C4-2B (cell line): ENCODE data around the gene SATB1.

Experiments
- H3K27ac ChIP-seq: fragments of 450-650 bp; 2 replicates; pipeline ENCODE4 v1.5.1; 2017
- CTCF ChIP-seq: fragments of 450-650 bp; conservative IDR thresholded peaks from 2 replicates; pipeline ENCODE4 v1.5.1; 2017; ENCODE audit warnings: mild to moderate bottlenecking
- ZFX ChIP-seq: fragments of 450-650 bp; IDR thresholded peaks from 2 replicates; pipeline ENCODE4 v1.6.1; 2017

Gene SATB1

GRCh38 chr3:18412684-18413083 lies 12.5 kb downstream of the SATB1 start:
- no peak overlapping the region for H3K27ac ChIP-seq
- TF ChIP-seq CTCF (no peak), ZFX (no peak)

- H3K27ac ChIP-seq = no peak overlapping the region
- TF ChIP-seq CTCF (no peak), ZFX (no peak)
These were observed 13.6 kb downstream of the SATB1 start for GRCh38 chr3:18411541-18411940.

GRCh38 chr3:18410205-18410604 lies 14.9 kb downstream of the SATB1 start:
- TF ChIP-seq CTCF (no peak), ZFX (no peak)
- H3K27ac ChIP-seq = no peak overlapping the region

- no peak overlapping the region for H3K27ac ChIP-seq
- no peak for TF ChIP-seq CTCF
- no peak for TF ChIP-seq ZFX
These were observed 15.9 kb downstream of the SATB1 start for GRCh38 chr3:18409266-18409665.

- TF ChIP-seq CTCF = no peak
- no peak for TF ChIP-seq ZFX
- no peak overlapping the region for H3K27ac ChIP-seq
These were observed 20.0 kb downstream of the SATB1 start for GRCh38 chr3:18405141-18405540.

- no peak for TF ChIP-seq ZFX
- TF ChIP-seq CTCF = no peak
- no peak overlapping the region for H3K27ac ChIP-seq
These were observed 22.1 kb downstream of the SATB1 start for GRCh38 chr3:18403061-18403460.

- no peak overlapping the region for H3K27ac ChIP-seq
- TF ChIP-seq CTCF = no peak
- no peak for TF ChIP-seq ZFX
These were observed 22.8 kb downstream of the SATB1 start for GRCh38 chr3:18402239-18402799.
